Type B pancreatic cell (in vitro differentiated cells): ENCODE measurements around the gene PATZ1. TPM values are rescaled to one million over a fixed set of nuclear protein-coding genes. Genes with fewer than 3 reads are reported as not detected.

ENCODE experiments used
- DNase-seq: peaks from one replicate; pipeline ENCODE4 v3.0.0; 2021; ENCODE audit warnings: mixed read lengths; ENCODE audit not compliant: unreplicated experiment; ENCODE audit errors: extremely low spot score
- H3K27ac Mint-ChIP-seq: 2 replicates; pipeline ENCODE4 v1.8.0; 2021; ENCODE audit warnings: mild to moderate bottlenecking, mixed read lengths
- H3K27me3 Mint-ChIP-seq: 2 replicates; pipeline ENCODE4 v1.8.0; 2021; ENCODE audit warnings: mixed read lengths
- H3K36me3 Mint-ChIP-seq: 2 replicates; pipeline ENCODE4 v1.8.0; 2021; ENCODE audit warnings: mixed read lengths
- H3K4me1 Mint-ChIP-seq: one replicate; pipeline ENCODE4 v1.8.0; 2021; ENCODE audit warnings: mixed read lengths; ENCODE audit not compliant: unreplicated experiment
- H3K4me3 Mint-ChIP-seq: 2 replicates; pipeline ENCODE4 v1.8.0; 2021; ENCODE audit warnings: mild to moderate bottlenecking, mixed read lengths
- H3K9me3 Mint-ChIP-seq: 2 replicates; pipeline ENCODE4 v1.8.0; 2021; ENCODE audit warnings: mixed read lengths
- CTCF ChIP-seq: fragments of 200-600 bp; sonication (generic); conservative IDR thresholded peaks from 2 replicates; pipeline ENCODE4 v1.5.0; 2021; ENCODE audit warnings: antibody characterized with exemption, mild to moderate bottlenecking
- total RNA-seq: library from RNA; stranded (reverse); gene quantifications from 2 replicates; pipeline ENCODE4 v1.2.1, GENCODE V29; 2021; ENCODE audit warnings: low replicate concordance

Gene PATZ1
- total RNA-seq, 1 donor from 2014 or later: 57.8 TPM

GRCh38 chr22:31300896-31301295 lies 45.2 kb downstream of the PATZ1 start:
- Mint-ChIP-seq H3K27me3 (no peaks in the 10 kb centered on the region), H3K4me1 (peaks cover 10% of the 10 kb centered on the region), H3K27ac (no peak overlapping the region), H3K9me3 (no peaks in the 10 kb centered on the region), H3K36me3 (no peaks in the 10 kb centered on the region), H3K4me3 (no peak overlapping the region)
- TF ChIP-seq CTCF: no peak
- no peak for DNase-seq

- Mint-ChIP-seq H3K27me3 (no peaks in the 10 kb centered on the region), H3K4me3 (peak overlapping the region; percentile 37), H3K9me3 (no peaks in the 10 kb centered on the region), H3K36me3 (no peaks in the 10 kb centered on the region), H3K4me1 (peaks cover 38% of the 10 kb centered on the region), H3K27ac (peak overlapping the region; percentile 95)
- TF ChIP-seq CTCF: no peak
- no peak for DNase-seq
Observed at GRCh38 chr22:31295831-31296657, 50.1 kb downstream of the PATZ1 start.

- no peaks in the 10 kb centered on the region for H3K36me3 Mint-ChIP-seq
- no peaks in the 10 kb centered on the region for H3K27me3 Mint-ChIP-seq
- TF ChIP-seq CTCF: no peak
- H3K9me3 Mint-ChIP-seq: no peaks in the 10 kb centered on the region
- H3K4me1 Mint-ChIP-seq: peaks cover 40% of the 10 kb centered on the region
- DNase-seq: no peak
- H3K4me3 Mint-ChIP-seq: peak overlapping the region; percentile 37
- H3K27ac Mint-ChIP-seq: peak overlapping the region; percentile 95
Observed at GRCh38 chr22:31295360-31295759, 50.8 kb downstream of the PATZ1 start.

- peak within 1 kb of the TSS; percentile 92 for H3K4me3 Mint-ChIP-seq
- H3K27me3 Mint-ChIP-seq: no peaks in the 10 kb centered on the region
- TF ChIP-seq CTCF: peak; percentile 64
- H3K27ac Mint-ChIP-seq: peak within 1 kb of the TSS; percentile 96
- peak; percentile 82 for DNase-seq
- peaks cover 42% of the 10 kb centered on the region for H3K4me1 Mint-ChIP-seq
- no peaks in the 10 kb centered on the region for H3K9me3 Mint-ChIP-seq
- peaks cover 4% of the 10 kb centered on the region for H3K36me3 Mint-ChIP-seq
Observed at GRCh38 chr22:31292236-31292989, 53.7 kb downstream of the PATZ1 start, which contains the start of gene PIK3IP1. TSS of gene PIK3IP1 (minus strand) at chr22:31292488. CDS start at chr22:31292344, 144 bp downstream.

- peaks cover 4% of the 10 kb centered on the region for H3K36me3 Mint-ChIP-seq
- peaks cover 37% of the 10 kb centered on the region for H3K4me1 Mint-ChIP-seq
- peak overlapping the region; percentile 96 for H3K27ac Mint-ChIP-seq
- H3K9me3 Mint-ChIP-seq: no peaks in the 10 kb centered on the region
- no peaks in the 10 kb centered on the region for H3K27me3 Mint-ChIP-seq
- TF ChIP-seq CTCF: no peak
- H3K4me3 Mint-ChIP-seq: peak overlapping the region; percentile 92
- DNase-seq: peak; percentile 57
Observed at GRCh38 chr22:31291481-31292235, 54.5 kb downstream of the PATZ1 start.
